ENCODE measurements around the gene ZNF467.

ZNF467 gene

DNA sequence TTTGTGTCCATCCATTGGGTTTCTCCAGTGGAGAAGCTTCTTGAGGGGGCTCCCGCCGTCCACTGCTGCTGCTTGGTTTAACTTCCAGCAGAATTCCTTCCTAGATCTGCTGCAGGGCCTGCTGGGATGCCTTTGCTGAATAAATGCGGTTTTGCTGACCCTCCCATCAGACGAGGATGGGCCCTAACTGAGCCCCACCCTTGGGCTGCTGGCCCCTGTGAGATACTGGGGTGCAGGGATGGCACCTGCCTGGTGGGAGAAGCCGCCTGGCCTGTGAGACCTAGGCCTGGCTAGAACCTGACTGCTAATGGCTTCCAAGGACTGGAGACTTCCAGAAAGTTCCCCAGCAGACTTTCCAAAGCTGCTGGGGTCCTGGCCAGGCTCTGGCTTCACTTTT, 43.8 kb downstream of the ZNF467 start:
- DNase-seq (ENCODE audit: low read depth in 2 of 2, low spot score in 1 of 2) = no peak

- no peak for DNase-seq (ENCODE audit: low read depth in 2 of 2, low spot score in 1 of 2)
Measured at GRCh38 chr7:149728491-149729375, 44.7 kb downstream of the ZNF467 start.

- DNase-seq (ENCODE audit: low read depth in 2 of 2, low spot score in 1 of 2) = no peak
Measured at GRCh38 chr7:149727899-149728476, 45.4 kb downstream of the ZNF467 start.

DNA sequence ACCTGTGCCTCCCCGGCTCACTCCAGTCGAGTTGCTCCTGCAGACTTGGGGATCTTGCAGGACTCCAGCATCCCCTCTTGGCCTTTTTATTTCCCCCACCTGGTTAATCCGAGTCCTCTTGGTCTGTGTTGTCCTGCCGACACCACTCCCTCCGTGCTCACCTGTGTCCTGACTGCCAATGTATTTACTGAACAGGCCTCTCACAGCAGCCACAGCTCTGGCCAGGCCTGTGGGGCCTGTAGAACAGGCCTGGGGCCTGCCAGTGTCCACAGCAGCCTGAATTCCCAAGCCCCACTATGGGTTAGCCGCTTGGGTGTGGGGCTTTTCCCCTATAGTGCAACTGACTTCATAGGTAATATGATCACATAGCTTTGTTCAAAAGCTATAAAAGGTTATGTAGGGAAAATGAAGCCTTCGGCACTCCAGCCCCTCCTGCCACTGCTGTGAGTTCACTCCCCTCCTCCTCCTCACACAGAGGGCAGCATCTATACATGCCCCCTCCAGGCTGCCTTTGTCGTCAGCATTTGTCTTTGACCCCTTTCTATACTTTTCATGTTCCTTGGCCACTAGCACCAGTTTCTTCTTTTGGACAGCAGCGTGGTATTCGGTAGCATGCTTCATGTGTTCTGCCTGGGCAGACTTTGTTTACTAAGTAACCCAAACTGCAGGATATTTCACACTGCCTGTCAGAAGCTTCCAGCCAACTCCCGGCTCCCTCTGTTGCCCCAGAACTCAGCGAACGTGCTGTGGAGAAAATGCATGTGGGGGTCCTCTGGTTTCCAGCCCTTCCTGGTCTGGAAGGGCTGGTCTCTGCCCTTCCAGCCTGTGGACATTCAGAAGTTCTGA, 46.1 kb downstream of the ZNF467 start:
- no peak for DNase-seq (ENCODE audit: low read depth in 2 of 2, low spot score in 1 of 2)

GRCh38 chr7:149725916-149726315, 47.5 kb downstream of the ZNF467 start:
- DNase-seq (ENCODE audit: low read depth in 2 of 2, low spot score in 1 of 2) = no peak

- DNase-seq (ENCODE audit: low read depth in 2 of 2, low spot score in 1 of 2) = no peak
Measured at GRCh38 chr7:149725426-149725821, 48.0 kb downstream of the ZNF467 start.

DNA sequence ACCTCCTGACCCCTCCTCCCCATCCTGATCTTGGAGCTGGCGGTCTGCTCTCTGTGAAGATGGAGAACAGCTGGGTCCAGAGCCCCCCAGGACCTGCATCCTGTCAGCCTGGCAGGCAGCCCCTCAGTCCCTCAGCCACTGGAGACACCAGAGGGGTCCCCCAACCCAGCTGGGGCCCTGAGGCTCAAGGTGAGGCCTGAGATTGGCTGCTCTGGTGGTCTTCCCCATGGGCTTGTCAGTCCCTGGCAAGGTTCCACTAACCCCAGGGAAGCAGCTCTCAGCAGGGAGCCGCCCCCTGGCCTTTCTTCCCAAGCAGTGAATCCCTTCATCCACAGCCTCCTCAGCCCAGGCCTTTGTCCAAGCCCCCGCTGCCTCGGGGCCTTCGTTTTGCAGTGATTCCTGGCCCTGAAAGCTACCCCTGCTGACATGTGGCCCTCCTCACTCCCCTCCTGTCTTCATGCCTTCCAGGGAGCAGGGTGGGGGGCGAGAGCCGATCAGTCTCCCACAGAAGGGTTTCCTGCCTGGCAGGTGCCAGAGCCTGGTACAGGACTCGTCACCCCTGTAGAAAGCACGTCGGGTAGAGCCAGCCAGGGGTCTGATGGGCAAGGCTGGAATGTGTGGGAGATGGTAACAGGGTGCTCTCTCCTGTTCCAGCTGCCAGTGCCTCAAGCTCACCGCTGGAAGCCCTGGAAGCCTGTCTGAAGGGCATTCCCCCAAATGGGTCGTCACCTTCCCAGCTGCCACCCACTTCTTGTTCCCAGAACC, 48.5 kb downstream of the ZNF467 start:
- DNase-seq (ENCODE audit: low read depth in 2 of 2, low spot score in 1 of 2) = no peak

DNA sequence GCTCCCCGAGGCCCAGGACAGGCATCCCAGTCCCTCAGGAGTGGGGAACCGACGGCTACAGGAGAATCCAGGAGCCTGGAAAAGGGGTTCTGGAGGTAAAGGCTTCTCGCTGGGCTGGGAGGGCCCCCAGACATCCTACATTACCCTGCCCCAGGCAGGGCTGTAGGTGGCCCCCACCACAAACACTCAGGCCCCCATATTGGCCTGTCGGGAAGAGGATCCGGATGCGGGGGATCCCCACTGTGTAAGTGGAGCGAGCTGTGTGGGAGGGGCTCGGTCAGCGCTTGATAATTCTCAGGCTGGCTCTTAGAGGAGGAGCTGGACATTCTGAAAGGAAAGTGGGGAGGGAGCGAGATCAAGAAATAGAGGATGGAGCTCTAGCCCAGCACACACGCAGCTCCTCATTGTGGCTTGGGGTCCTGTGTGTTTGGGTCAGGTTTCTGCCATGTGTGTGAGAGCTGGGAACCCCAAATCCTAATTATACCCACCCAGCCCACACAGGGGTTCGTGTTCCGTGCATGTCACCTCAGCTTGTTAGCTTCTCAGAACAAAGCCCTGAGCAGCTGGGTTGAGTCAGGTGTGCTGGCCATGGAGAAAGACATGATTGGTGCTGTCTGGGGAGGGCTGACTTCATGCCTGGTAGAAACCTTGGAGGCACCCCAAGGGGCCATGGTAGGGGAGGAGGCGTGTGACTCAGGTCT, 49.4 kb downstream of the ZNF467 start:
- no peak for DNase-seq (ENCODE audit: low read depth in 2 of 2, low spot score in 1 of 2)

DNA sequence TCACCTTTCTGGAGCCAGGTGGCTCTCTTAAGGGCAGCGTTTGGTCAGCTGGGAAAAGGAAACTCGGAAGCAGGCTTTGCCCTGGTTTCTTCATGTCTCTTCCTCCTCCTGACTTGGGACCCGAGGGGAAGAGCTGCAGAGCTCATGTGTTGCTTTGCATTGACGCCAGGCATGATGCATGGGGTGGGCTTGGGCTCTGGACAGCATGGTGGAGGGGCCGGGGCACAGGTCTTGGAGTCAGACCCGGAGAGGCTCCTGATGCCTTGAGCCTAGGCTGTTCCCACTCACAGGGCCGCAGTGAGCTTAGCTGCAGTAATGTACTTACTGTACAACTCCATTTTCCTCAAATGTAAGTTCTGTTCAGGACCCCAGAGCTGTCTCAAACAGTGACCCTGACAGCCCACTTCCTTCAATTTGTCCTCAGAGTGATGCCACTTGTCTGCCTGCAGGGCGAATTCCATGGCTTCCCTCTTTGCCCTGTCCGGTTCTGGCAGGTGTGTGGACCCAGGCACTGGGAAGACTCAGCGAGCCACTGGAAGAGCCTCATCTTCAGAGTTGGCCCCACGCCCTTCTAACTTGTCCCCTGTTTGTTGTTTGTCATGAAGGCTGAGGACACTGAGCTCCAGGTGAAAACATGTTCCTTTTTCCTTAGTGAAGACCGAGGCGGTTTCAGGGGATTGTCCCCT, 50.2 kb downstream of the ZNF467 start:
- no peak for DNase-seq (ENCODE audit: low read depth in 2 of 2, low spot score in 1 of 2)

- DNase-seq (ENCODE audit: low read depth in 2 of 2, low spot score in 1 of 2) = no peak
Measured at GRCh38 chr7:149722356-149722957, 50.9 kb downstream of the ZNF467 start.

DNA sequence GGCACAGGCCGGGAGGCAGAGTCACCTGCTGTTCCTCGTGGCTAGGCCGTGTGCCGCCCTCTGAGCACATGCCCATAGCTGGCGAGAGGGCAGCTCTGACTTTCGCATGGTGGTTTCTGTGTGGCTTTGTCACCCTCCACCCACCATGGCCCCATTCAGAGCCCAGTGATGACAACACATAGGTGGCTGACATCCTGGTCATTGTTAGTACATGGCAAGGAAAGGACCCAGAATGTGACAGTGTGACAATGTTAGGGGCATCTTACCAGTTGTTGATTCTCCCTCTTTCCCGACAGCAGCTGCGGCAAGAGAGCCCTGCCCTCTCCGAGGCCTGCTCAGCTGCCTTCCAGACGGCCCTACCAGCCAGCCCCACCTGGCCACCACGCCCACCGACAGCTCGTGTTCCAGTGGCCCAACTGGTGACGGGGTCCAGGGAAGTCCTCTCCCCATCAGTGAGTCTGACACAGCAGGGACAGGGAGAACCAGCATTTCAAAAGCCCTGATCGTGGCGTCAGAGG, 52.2 kb downstream of the ZNF467 start:
- DNase-seq (ENCODE audit: low read depth in 2 of 2, low spot score in 1 of 2) = no peak

DNA sequence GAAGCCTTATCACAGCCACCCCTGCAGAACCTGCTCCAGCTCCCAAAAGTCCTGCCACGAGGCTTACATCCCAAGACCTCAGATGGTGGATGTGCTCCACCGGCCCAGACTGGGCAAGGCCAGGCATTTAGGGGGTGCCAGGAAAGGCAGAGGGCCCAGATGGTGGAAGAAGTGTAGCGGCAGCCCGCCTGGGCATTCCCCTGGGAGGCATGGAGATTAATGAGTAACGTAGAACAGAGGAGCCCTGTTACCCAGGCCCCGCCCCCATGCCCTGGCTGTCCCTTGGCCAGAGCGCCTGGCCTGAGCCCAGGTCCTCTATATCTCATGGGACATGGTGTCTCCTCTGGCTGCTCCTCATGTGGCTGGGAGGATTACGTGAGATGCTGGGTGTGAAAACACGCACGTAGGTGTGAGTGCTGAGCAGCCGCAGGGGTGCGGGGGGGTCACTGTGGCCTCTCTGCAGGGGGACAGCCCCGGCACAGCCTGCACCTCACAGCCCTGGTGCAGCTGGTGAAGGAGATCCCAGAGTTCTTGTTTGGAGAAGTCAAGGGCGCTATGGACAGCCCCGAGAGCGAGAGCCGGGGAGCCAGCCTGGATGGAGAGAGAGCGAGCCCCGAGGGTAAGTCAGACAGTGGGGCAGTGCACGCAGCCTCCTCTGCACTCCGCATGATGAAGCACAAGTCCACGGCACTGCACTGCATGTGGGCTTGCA, 52.9 kb downstream of the ZNF467 start:
- DNase-seq (ENCODE audit: low read depth in 2 of 2, low spot score in 1 of 2) = no peak

- DNase-seq (ENCODE audit: low read depth in 2 of 2, low spot score in 1 of 2) = no peak
Measured at GRCh38 chr7:149719912-149720335, 53.5 kb downstream of the ZNF467 start.

DNA sequence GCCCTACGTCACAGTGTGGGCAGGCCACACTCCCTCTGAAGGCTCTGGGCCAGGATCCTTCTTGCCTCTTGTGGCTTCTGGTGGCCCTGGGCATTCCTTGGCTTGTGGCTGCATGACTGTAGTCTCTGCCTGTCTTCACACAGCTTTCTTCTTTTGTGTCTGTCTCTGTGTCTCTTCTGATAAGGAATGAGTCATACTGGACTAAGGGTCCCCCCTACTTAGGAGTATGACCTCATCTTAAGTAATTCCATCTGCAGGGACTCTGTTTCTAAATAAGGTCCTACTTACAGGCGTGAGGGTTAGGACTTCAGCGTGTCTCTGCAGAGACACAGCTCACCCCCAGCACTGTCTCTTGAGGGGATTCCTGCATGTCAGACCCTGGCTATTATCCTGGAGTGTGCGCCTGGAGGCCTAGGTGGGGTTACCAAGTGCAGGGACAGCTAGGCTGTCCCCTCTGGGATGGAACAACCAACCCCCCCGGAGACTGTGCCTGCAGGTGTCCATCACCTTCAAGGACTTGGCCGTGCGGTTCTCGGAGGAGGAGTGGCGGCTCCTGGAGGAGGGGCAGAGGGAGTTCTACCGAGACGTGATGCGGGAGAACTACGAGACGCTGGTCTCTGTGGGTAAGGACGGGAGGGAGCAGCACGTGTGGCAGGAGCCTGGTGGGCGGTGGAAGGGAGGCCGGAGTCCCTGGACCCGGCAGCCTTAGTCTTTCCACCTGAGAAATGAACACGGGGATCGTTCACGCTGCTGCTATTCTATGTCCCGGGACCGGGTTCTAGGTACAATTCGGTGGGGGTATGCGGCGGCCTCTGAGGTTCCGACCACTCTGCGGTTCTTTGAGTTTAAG, 54.1 kb downstream of the ZNF467 start:
- no peak for DNase-seq (ENCODE audit: low read depth in 2 of 2, low spot score in 1 of 2)

DNA sequence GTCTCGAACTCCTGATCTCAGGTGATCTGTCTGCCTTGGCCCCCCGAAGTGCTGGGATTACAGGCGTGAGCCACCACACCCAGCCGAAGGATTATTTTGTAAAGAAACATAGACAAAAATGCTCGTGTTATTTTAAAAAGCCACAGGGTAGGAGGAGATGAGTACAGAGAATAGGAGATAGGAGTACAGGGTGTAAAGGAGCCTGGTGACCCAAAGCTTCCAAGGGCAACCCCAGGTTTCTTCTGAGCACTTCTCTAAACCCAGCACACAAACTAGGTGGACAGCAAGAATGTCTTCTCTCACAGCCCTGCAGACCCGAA, 54.7 kb downstream of the ZNF467 start:
- DNase-seq (ENCODE audit: low read depth in 2 of 2, low spot score in 1 of 2) = no peak

DNA sequence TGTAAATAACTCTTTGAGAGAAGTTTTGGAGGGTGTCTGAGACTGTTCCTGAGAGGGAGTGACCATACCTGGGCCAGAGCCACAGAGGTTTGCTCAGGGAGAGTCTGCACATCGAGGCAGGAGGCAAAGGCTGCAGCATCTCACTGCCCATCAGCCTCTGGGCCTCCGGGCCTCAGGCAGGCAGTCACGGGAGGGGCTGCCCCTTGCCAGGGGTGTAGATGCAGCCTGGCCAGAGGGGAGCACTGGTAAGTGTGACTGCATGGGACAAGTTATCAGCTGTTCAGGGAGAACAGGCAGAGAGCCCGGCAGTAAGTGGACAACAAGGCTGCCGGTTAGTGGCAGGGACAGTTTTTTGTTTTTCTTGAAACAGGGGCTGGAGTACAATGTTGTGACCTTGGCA, 55.9 kb downstream of the ZNF467 start:
- DNase-seq (ENCODE audit: low read depth in 2 of 2, low spot score in 1 of 2) = no peak

GRCh38 chr7:149716932-149717307, 56.5 kb downstream of the ZNF467 start:
- no peak for DNase-seq (ENCODE audit: low read depth in 2 of 2, low spot score in 1 of 2)

Measured in stimulated activated CD8-positive, alpha-beta memory T cell treated with anti-CD3 and anti-CD28 coated beads, Interleukin-4, amount 100 ng/mL, for 1 hour (primary cell).